Erythroblast (primary cell): ENCODE data around the gene LCT.

Source experiments
- GATA1 ChIP-seq: IDR thresholded peaks from 2 replicates; pipeline ENCODE4 v1.6.1; 2011; ENCODE audit warnings: low read depth, mild to moderate bottlenecking, control low read depth, low read length, moderate library complexity
- POLR2A ChIP-seq: IDR thresholded peaks from 2 replicates; pipeline ENCODE4 v1.6.1; 2011; ENCODE audit warnings: mild to moderate bottlenecking, low read length

DNA sequence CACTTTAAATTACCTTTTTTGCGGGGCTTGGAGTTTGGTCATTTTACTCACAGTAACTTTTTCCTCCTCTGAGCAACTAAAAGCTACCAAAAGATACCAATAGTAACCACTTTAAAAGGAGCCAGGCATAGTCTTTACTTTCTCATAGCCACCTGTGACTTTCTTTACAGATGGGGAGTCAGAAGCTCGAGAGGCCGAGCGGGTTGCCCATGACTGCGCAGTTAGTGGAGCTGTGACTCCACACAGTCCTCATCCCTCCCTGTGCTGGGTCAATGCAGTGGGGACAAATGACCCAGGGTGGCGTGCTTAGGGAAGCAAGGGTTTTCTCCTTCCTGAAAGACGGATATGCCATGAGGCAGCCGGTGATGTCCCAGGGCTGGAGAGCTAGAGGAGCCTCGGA lies 11.9 kb downstream of the LCT start:
- no peak for TF ChIP-seq POLR2A
- no peak for TF ChIP-seq GATA1
